Measurements from ENCODE around the gene MOB2.
"Not testable (repeated sequence)": the region's sequence is repeated elsewhere in the genome, so short reads cannot be mapped to it uniquely, and the experiment has no call there.

MOB2 gene

GRCh38 chr11:1517117-1518005, 30.8 kb upstream of the MOB2 start:
- no peak for DNase-seq

GRCh38 chr11:1516273-1517067, 29.9 kb upstream of the MOB2 start:
- DNase-seq = no peak

GRCh38 chr11:1515082-1516060, 28.8 kb upstream of the MOB2 start:
- peak; percentile 85 to 86 for DNase-seq

GRCh38 chr11:1514336-1515061, 27.9 kb upstream of the MOB2 start:
- DNase-seq = no peak

GRCh38 chr11:1513326-1514296, 27.0 kb upstream of the MOB2 start:
- DNase-seq = no peak

GRCh38 chr11:1512531-1513258, 26.1 kb upstream of the MOB2 start:
- DNase-seq = not testable (repeated sequence)

- DNase-seq = no peak
Measured at GRCh38 chr11:1511937-1512496, 25.4 kb upstream of the MOB2 start.

- DNase-seq = no peak
Measured at GRCh38 chr11:1510928-1511327, 24.3 kb upstream of the MOB2 start.

GRCh38 chr11:1510351-1510750, 23.8 kb upstream of the MOB2 start:
- DNase-seq = not testable (repeated sequence)

GRCh38 chr11:1509626-1510255, 23.2 kb upstream of the MOB2 start:
- no peak for DNase-seq

GRCh38 chr11:1508986-1509385, 22.4 kb upstream of the MOB2 start:
- DNase-seq = no peak

- DNase-seq = no peak
Measured at GRCh38 chr11:1508491-1508891, 21.9 kb upstream of the MOB2 start.

- no peak for DNase-seq
Measured at GRCh38 chr11:1507381-1508140, 21.0 kb upstream of the MOB2 start.

- DNase-seq = no peak
Measured at GRCh38 chr11:1506981-1507380, 20.4 kb upstream of the MOB2 start.

- DNase-seq = no peak
Measured at GRCh38 chr11:1505480-1505879, 18.9 kb upstream of the MOB2 start.

GRCh38 chr11:1504581-1505290, 18.2 kb upstream of the MOB2 start:
- no peak for DNase-seq

- DNase-seq = no peak
Measured at GRCh38 chr11:1504138-1504537, 17.6 kb upstream of the MOB2 start.

GRCh38 chr11:1503708-1504104, 17.1 kb upstream of the MOB2 start:
- no peak for DNase-seq

Data from stimulated activated CD4-positive, alpha-beta T cell treated with anti-CD3 and anti-CD28 coated beads, Interleukin-2, amount 100 ng/mL, for 24 hours (primary cell).